ENCODE data around the gene DCD.
"Not testable (repeated sequence)": the region's sequence is repeated elsewhere in the genome, so short reads cannot be mapped to it uniquely, and the experiment has no call there.

Gene DCD

DNA sequence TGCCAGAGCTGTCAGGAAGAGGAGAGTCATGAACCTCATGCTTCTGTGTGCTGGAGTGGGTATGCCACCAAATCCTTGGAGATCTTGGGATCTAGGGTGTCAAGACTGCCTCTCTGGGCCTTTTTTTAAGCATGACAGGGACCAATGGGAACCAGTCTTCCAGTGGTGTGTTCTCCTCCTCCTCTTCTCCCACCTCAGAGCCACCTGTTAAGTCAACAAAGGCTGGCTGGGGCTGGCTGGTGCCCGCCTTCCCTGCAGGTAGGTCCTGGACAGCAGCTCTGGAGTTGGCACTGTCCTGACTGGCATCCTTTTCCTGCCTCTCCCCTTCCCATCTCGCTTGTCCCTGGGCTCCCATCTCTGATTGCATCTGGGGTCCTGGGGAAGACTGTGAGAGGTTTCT lies at the start of gene DCD:
Gene DCD, minus strand, starts transcription at position 101 of the 400 bp plus-strand sequence. Its CDS starts 62 bp downstream, at position 39.
- no peak for DNase-seq (ENCODE audit: low read depth, low spot score)

- DNase-seq (ENCODE audit: low read depth, low spot score) = no peak
These were observed 49.7 kb upstream of the DCD start for GRCh38 chr12:54697851-54698250.

GRCh38 chr12:54692353-54692752 lies 44.2 kb upstream of the DCD start:
- DNase-seq (ENCODE audit: low read depth, low spot score) = no peak

- DNase-seq (ENCODE audit: low read depth, low spot score) = no peak
These were observed 41.8 kb upstream of the DCD start for GRCh38 chr12:54689984-54690383.

DNA sequence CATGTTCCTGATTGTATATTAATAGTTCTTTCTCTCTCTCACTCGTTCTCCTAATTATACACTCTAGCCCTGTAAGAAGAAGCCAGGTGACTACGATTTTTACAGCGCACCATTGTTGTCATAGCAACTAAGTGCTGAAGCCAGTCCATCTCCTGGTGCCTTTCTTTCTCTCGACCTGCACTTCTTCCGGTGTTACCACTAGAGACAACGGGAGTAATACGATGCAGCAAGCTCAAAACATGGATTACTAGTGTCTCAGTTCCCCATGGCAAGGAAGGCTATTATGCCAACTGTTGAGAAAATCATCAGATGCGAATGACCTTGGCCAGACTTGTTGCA lies 40.8 kb upstream of the DCD start:
- no peak for DNase-seq (ENCODE audit: low read depth, low spot score)

DNA sequence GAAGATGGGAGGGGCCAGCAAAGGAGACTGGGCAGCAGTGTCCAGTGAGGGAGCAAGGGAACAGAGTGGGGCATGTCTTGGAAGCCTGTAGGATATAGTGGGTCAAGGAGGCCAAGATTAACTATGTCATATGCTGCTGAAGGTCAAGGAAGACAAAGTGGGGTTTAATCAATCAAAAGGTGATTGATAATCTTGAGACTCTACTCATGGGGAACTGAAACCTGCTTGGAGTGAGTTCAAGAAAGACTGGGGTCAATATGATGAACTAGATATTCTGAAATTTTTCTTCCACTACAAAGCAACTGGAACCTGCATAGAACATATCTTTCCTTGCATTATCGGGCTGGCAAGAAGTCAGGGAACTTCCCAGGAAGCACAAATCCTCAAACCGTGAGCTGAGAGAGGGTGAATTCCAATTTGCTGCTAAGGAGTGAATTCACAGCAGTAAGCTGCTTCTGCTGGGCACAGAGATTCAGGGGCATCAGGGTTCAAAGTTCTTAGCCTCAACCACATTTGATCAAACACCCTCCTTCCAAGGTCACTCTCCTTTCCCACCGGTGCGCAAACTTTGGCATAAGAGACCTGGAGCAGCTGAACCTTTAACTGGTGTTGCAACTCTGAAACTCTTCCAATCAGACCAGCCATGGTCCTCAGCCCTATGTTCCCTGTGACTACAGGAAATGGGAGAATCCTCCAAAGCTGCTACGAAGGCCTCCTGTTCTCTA lies 40.3 kb upstream of the DCD start:
- no peak for DNase-seq (ENCODE audit: low read depth, low spot score)

GRCh38 chr12:54684636-54685630 lies 36.8 kb upstream of the DCD start:
- no peak for DNase-seq (ENCODE audit: low read depth, low spot score)

GRCh38 chr12:54683398-54683797 lies 35.2 kb upstream of the DCD start:
- DNase-seq (ENCODE audit: low read depth, low spot score) = no peak

DNA sequence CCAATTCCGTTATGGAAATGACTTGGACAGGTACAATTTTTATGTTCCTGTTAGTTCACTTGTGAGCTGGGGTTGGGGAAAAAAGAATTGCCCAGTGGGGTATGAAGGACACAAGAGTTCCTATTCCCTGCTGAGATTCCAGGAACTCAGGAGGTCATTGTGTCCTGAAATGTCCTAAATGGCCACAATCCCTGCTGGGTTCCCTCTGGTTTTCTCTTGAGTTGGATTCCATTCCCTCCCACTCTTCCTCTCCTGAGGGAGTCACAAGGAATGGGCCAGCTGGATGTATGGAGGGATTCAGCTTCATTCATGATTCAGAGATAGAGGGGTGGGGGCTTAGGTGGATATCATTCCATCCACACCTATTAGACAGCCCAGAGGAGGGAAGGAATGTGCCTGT lies 34.5 kb upstream of the DCD start:
- no peak for DNase-seq (ENCODE audit: low read depth, low spot score)

DNA sequence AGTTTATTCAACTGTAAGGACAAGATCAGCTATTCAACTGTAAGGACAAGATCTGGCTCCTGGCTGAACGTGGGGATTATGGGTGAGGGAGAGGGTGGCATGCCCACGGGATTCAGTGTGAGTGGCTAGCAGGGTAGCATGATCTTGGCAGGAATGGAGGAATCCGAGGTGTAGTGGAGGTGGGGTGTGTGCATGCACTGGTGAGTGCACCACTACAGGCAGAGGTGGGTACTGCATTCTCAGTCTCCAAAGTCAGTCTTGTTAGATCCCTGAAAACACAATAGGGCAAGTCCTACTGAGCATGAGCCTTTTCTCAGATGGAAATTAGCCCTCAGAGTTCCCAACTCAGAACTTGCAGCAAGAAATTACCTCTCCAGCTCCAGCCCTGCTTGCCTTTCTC lies 32.2 kb upstream of the DCD start:
- no peak for DNase-seq (ENCODE audit: low read depth, low spot score)

GRCh38 chr12:54678131-54678530 lies 30.0 kb upstream of the DCD start:
- DNase-seq (ENCODE audit: low read depth, low spot score) = no peak

DNA sequence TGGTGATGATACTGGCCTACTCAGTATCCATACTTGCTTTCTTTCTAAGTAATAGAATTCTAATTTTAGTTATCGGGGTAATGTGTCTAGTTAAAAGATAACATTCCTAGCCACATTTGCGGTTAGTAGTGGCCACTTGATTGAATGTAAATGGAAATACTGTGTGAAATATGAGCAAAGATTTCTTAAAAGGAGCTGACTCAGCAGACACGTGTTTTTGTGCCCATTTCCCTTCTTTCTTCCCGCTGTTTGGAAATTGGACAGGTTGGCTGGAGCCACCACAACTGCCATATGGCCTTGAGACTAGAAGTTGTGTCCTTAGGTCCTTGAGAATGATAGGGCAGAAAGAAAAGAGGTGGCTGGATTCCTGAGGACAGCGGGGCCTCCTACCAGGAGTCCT lies 19.8 kb upstream of the DCD start:
- no peak for DNase-seq (ENCODE audit: low read depth, low spot score)

GRCh38 chr12:54666008-54666407 lies 17.8 kb upstream of the DCD start:
- no peak for DNase-seq (ENCODE audit: low read depth, low spot score)

DNA sequence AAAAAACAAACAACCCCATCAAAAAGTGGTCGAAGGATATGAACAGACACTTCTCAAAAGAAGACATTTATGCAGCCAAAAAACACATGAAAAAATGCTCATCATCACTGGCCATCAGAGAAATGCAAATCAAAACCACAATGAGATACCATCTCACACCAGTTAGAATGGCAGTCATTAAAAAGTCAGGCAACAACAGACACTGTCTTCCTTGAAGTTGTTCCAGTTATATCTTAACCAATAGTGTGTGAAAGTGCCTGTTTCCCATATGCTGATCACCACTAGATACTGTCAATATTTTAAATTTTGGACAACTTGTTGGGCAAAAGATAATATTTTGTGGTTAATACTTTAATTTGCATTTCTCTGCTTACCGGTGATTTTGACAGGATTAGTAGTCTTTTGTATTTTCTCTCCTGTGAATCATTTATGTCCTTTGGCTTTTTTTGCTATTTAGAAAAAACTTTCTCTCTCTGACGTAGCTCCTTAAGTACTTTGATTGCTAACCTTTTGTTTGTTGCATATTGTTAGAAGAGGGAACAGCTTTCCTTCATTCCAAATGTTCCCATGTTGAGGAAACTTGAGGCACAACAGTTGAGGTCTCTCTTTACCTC lies 17.0 kb upstream of the DCD start:
- DNase-seq (ENCODE audit: low read depth, low spot score) = not testable (repeated sequence)

GRCh38 chr12:54663603-54664002 lies 15.4 kb upstream of the DCD start:
- DNase-seq (ENCODE audit: low read depth, low spot score) = no peak

- no peak for DNase-seq (ENCODE audit: low read depth, low spot score)
These were observed 13.9 kb upstream of the DCD start for GRCh38 chr12:54662026-54662425.

DNA sequence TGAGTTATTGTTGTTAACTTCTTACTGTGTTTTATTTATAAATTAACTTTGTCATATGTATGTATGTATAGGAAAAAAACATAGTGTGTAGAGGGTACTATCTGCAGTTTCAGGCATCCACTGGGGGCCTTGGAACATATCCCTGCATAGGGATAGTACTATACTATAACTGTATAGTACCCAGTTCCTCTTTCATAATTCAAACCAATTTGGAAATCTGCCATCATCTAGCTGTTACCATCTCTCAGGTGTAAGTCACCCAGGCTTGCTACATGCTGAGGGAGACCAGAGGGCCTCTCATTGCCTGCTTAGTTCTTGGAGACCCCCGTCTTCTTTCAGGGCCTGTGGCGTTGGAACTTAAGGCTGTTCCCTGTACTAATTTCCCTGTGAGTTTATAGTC lies 12.9 kb upstream of the DCD start:
- DNase-seq (ENCODE audit: low read depth, low spot score) = no peak

GRCh38 chr12:54660320-54660962 lies 12.3 kb upstream of the DCD start:
- no peak for DNase-seq (ENCODE audit: low read depth, low spot score)

GRCh38 chr12:54658306-54659264 lies 10.4 kb upstream of the DCD start:
- peak; percentile 5 for DNase-seq (ENCODE audit: low read depth, low spot score)

- no peak for DNase-seq (ENCODE audit: low read depth, low spot score)
These were observed 9.0 kb upstream of the DCD start for GRCh38 chr12:54657105-54657607.

GRCh38 chr12:54654926-54655325 lies 6.8 kb upstream of the DCD start:
- DNase-seq (ENCODE audit: low read depth, low spot score) = no peak
